K562 treated with DMSO at 1 percent for 48 hours (cell line): ENCODE results near the gene RBP4. TPM values are rescaled to one million over a fixed set of nuclear protein-coding genes. Genes with fewer than 3 reads are reported as not detected.

Experiments used
- total RNA-seq: library from RNA; unstranded; fragments of 300-600 nt; gene quantifications from 2 replicates; pipeline ENCODE4 v1.2.3, GENCODE V29; 2022; ENCODE audit warnings: low replicate concordance; ENCODE audit errors: extremely low read depth

Gene RBP4
- total RNA-seq, result not detected in 2 replicates

GRCh38 chr10:93601146-93601773 lies at the start of gene RBP4:
Gene RBP4 (minus strand): TSS chr10:93601235. CDS start chr10:93601028, 207 bp downstream.

GRCh38 chr10:93612311-93612710 lies 11.3 kb upstream of the RBP4 start, which contains the start of gene PDE6C:
Gene PDE6C (plus strand): TSS chr10:93612537. CDS start chr10:93612726, 189 bp downstream.

DNA sequence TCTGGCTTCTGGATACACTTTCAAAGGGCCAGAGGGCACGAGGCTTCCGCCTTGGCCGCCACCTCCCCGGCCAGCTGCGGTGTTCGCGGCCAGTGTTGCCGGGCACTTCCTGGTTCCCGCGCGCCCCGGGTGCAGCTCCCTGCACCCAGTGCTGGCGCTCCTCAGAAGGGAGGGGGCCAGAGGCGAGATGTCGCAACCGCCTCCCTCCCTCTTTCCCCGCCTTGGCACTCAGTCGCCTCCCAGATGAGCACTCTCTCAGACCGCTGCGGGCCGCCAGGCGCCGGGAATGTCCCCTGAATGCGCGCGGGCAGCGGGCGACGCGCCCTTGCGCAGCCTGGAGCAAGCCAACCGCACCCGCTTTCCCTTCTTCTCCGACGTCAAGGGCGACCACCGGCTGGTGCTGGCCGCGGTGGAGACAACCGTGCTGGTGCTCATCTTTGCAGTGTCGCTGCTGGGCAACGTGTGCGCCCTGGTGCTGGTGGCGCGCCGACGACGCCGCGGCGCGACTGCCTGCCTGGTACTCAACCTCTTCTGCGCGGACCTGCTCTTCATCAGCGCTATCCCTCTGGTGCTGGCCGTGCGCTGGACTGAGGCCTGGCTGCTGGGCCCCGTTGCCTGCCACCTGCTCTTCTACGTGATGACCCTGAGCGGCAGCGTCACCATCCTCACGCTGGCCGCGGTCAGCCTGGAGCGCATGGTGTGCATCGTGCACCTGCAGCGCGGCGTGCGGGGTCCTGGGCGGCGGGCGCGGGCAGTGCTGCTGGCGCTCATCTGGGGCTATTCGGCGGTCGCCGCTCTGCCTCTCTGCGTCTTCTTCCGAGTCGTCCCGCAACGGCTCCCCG lies 34.4 kb downstream of the RBP4 start, which contains the start of gene FFAR4:
Gene FFAR4 (plus strand): TSS at position 231 of the 842 bp plus-strand sequence. CDS start 56 bp downstream, at position 287.

Other genes starting within 250 kb of the RBP4 start
- not detected in 2 replicates for gene MYOF, start 118.9 kb downstream of the RBP4 start, total RNA-seq
- gene CEP55, start 104.6 kb downstream of the RBP4 start, total RNA-seq, result not detected in 2 replicates
- not detected in 2 replicates for gene FFAR4, start 34.6 kb downstream of the RBP4 start, total RNA-seq
- not detected in 2 replicates for gene PDE6C, start 11.3 kb upstream of the RBP4 start, total RNA-seq
- not detected in 2 replicates for gene FRA10AC1, start 101.4 kb upstream of the RBP4 start, total RNA-seq
- gene LGI1, start 156.7 kb upstream of the RBP4 start, total RNA-seq, result not detected in 2 replicates